Epithelial cell of proximal tubule (primary cell): ENCODE measurements around the gene SASH3. TPM values are rescaled to one million over a fixed set of nuclear protein-coding genes. Genes with fewer than 3 reads are reported as not detected.

Source experiments
- DNase-seq: peaks from one replicate; pipeline ENCODE4 v3.0.0-alpha.2; 2011; ENCODE audit warnings: low read depth
- H3K4me3 ChIP-seq: 2 replicates; pipeline ENCODE4 v1.5.1; 2011; ENCODE audit warnings: low read depth, mild to moderate bottlenecking, low read length
- CTCF ChIP-seq: conservative IDR thresholded peaks from 2 replicates; pipeline ENCODE4 v1.5.1; 2012; ENCODE audit warnings: low read depth, mild to moderate bottlenecking, low read length
- total RNA-seq: library from RNA; depleted of rRNA; stranded (reverse); fragments of >200 nt; gene quantifications from 2 replicates; pipeline ENCODE4 v1.2.3, GENCODE V29; 2015

Gene SASH3
- total RNA-seq, 1 donor from 2014 or later: not detected

- no peak for TF ChIP-seq CTCF
- DNase-seq: no peak
- no peak overlapping the region for H3K4me3 ChIP-seq
Measured at GRCh38 chrX:129798888-129799287, 19.1 kb downstream of the SASH3 start.

- TF ChIP-seq CTCF: no peak
- no peak overlapping the region for H3K4me3 ChIP-seq
- no peak for DNase-seq
Measured at GRCh38 chrX:129800186-129800585, 20.4 kb downstream of the SASH3 start.

GRCh38 chrX:129802863-129803262 is 23.1 kb downstream of the SASH3 start:
- no peak overlapping the region for H3K4me3 ChIP-seq
- no peak for TF ChIP-seq CTCF
- DNase-seq: no peak

- H3K4me3 ChIP-seq: no peak overlapping the region
- DNase-seq: no peak
- no peak for TF ChIP-seq CTCF
Measured at GRCh38 chrX:129804806-129805205, 25.1 kb downstream of the SASH3 start.

GRCh38 chrX:129808158-129808828 is 28.5 kb downstream of the SASH3 start:
- H3K4me3 ChIP-seq: no peak overlapping the region
- DNase-seq: no peak
- no peak for TF ChIP-seq CTCF

- no peak for TF ChIP-seq CTCF
- H3K4me3 ChIP-seq: no peak overlapping the region
- no peak for DNase-seq
Measured at GRCh38 chrX:129808829-129809796, 29.4 kb downstream of the SASH3 start.
